Vagina (tissue), 2 donors: ENCODE measurements around the gene EFTUD2. TPM values are rescaled to one million over a fixed set of nuclear protein-coding genes. Genes with fewer than 3 reads are reported as not detected.

ENCODE experiments used
- DNase-seq, 2 donors: peaks; one replicate each; pipeline ENCODE4 v3.0.0-alpha.2; 2017; ENCODE audit errors: extremely low spot score in 2 of 2
- H3K27ac ChIP-seq: fragments of 200-600 bp; sonication (generic); one replicate; pipeline ENCODE4 v1.5.1; 2019
- H3K27me3 ChIP-seq: fragments of 200-600 bp; sonication (generic); one replicate; pipeline ENCODE4 v1.5.1; 2019
- H3K36me3 ChIP-seq, 2 donors: fragments of 200-600 bp; sonication (generic); one replicate each; pipeline ENCODE4 v1.5.1; 2017 to 2019
- H3K4me1 ChIP-seq: fragments of 200-600 bp; sonication (generic); one replicate; pipeline ENCODE4 v1.5.1; 2019
- H3K4me3 ChIP-seq, 2 donors: fragments of 200-600 bp; sonication (generic); 1 replicate in 1 of 2; 2 replicates in 1 of 2; pipeline ENCODE4 v1.5.1; 2016 to 2019
- H3K9me3 ChIP-seq: fragments of 200-600 bp; sonication (generic); one replicate; pipeline ENCODE4 v1.5.1; 2019
- POLR2A ChIP-seq, 2 donors: fragments of 450-650 bp; IDR thresholded peaks; one replicate each; pipeline ENCODE4 v1.6.1; 2017; ENCODE audit warnings: antibody characterized with exemption in 2 of 2, mild to moderate bottlenecking in 2 of 2, moderate library complexity in 2 of 2
- POLR2AphosphoS5 ChIP-seq, 2 donors: sonication (generic); formaldehyde crosslinking; IDR thresholded peaks; one replicate each; pipeline ENCODE4 v1.9.0; 2017; ENCODE audit warnings: antibody characterized with exemption in 2 of 2, mild to moderate bottlenecking in 2 of 2, low read depth in 1 of 2; ENCODE audit not compliant: insufficient read depth in 1 of 2
- intact Hi-C: fragments of 100-400 bp; cut with DNase I; formaldehyde crosslinking; loops from one replicate; pipeline ENCODE4 v1.15.1; 2023
- total RNA-seq: library from RNA; depleted of rRNA; stranded (reverse); fragments of >200 nt; gene quantifications from one replicate; pipeline ENCODE4 v1.2.3, GENCODE V29; 2016
- TF ChIP-seq, protein P1 (sequence below), 3 experiments: fragments of 450-650 bp in 2 of 3; fragments of 200-600 bp in 1 of 3; sonication (generic) in 1 of 3; IDR thresholded peaks; one replicate each; pipeline ENCODE4 v1.5.1; 2017 to 2019; ENCODE audit warnings: antibody characterized with exemption in 3 of 3, mild to moderate bottlenecking in 2 of 3, moderate library complexity in 2 of 3

Gene EFTUD2
- total RNA-seq, 1 donor from 2014 or later, result 55.5 TPM

DNA sequence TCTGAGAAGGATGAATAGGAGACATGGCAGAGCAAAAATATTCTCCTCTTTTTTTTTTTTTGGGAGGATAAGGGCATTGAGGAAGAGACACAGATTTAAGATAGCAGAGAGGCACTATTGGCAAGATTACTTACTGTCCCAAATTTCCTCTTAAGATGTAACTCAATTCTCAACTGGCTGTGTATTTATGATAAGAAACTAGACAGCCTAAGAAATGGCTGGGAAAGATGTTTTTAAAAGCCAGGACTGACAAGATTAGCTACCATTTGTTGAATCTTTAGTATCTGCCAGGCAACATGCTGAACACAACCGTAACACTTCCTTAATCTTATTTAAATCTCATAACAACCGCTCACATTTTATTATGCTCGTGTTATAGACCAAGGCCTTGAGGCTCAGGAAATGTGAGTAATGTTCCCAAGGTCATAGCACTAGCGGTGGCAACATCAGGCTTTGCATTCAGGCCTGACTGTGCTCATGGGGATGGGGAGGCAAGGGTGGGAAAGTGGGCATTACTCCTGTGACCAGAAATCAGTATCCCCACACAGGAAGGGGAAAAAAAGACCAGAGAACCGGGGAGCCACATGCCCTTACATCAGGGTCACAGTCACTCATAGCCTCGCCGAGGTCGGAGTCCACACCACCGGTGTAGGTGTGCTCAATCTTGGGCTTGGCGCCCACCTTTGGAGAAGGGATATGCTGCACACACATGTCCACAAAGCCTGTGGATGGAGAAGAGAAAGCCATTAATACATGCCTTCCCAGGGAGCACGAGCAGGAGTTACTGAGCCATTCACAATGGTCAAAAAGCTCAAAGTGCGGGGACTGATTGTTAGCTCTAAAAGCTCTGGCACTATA is 36.0 kb downstream of the EFTUD2 start:
- Histone ChIP-seq H3K36me3 (peaks cover 0 to 70% of the 10 kb centered on the region in 2 donors), H3K27me3 (no peaks in the 10 kb centered on the region), H3K9me3 (no peaks in the 10 kb centered on the region), H3K4me3 (no peak overlapping the region), H3K4me1 (no peaks in the 10 kb centered on the region), H3K27ac (no peak overlapping the region)
- DNase-seq, result no peak
- TF ChIP-seq POLR2A (IDR thresholded peaks at IDR 0.05), result no peak
- TF ChIP-seq, protein P1, sequence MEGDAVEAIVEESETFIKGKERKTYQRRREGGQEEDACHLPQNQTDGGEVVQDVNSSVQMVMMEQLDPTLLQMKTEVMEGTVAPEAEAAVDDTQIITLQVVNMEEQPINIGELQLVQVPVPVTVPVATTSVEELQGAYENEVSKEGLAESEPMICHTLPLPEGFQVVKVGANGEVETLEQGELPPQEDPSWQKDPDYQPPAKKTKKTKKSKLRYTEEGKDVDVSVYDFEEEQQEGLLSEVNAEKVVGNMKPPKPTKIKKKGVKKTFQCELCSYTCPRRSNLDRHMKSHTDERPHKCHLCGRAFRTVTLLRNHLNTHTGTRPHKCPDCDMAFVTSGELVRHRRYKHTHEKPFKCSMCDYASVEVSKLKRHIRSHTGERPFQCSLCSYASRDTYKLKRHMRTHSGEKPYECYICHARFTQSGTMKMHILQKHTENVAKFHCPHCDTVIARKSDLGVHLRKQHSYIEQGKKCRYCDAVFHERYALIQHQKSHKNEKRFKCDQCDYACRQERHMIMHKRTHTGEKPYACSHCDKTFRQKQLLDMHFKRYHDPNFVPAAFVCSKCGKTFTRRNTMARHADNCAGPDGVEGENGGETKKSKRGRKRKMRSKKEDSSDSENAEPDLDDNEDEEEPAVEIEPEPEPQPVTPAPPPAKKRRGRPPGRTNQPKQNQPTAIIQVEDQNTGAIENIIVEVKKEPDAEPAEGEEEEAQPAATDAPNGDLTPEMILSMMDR (IDR thresholded peaks at IDR 0.05), result no peak
- no peak for TF ChIP-seq POLR2AphosphoS5 (IDR thresholded peaks at IDR 0.05; ENCODE audit: insufficient read depth in 1 of 2, low read depth in 1 of 2)
- intact Hi-C loops, result no loop called here

- TF ChIP-seq, protein P1 (IDR thresholded peaks at IDR 0.05), result no peak
- no peak for TF ChIP-seq POLR2A (IDR thresholded peaks at IDR 0.05)
- TF ChIP-seq POLR2AphosphoS5 (IDR thresholded peaks at IDR 0.05; ENCODE audit: insufficient read depth in 1 of 2, low read depth in 1 of 2), result no peak
- H3K27me3 ChIP-seq, result no peaks in the 10 kb centered on the region
- H3K27ac ChIP-seq, result no peak overlapping the region
- H3K4me1 ChIP-seq, result no peaks in the 10 kb centered on the region
- DNase-seq, result no peak
- H3K9me3 ChIP-seq, result no peaks in the 10 kb centered on the region
- intact Hi-C loops, result no loop called here
- no peak overlapping the region for H3K4me3 ChIP-seq
- peaks cover 0 to 75% of the 10 kb centered on the region in 2 donors for H3K36me3 ChIP-seq
Measured at GRCh38 chr17:44862278-44862914, 36.8 kb downstream of the EFTUD2 start.

DNA sequence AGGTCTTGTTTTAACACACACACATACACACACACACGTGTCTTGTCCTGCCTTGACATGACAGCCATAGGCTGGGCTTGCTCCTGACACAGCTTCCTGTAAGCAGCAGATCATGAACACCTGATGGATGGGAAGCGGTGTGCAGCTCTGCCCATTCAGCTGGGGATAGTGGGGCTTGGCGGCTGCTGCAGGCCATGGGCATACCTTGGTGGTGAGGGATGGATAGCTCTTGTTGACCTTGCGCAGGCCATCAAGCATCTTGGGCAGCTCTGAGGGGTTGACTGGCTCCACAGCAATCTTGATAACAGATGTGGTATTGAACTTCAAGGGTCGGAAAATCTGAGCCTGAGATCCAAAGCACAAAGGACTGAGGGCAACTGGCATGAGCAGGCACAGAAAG is 39.5 kb downstream of the EFTUD2 start:
- H3K4me1 ChIP-seq, result no peaks in the 10 kb centered on the region
- no peak overlapping the region for H3K4me3 ChIP-seq
- no peaks in the 10 kb centered on the region for H3K27me3 ChIP-seq
- TF ChIP-seq, protein P1 (IDR thresholded peaks at IDR 0.05), result no peak
- TF ChIP-seq POLR2A (IDR thresholded peaks at IDR 0.05) (no peak), POLR2AphosphoS5 (IDR thresholded peaks at IDR 0.05; ENCODE audit: insufficient read depth in 1 of 2, low read depth in 1 of 2) (no peak)
- H3K27ac ChIP-seq, result no peak overlapping the region
- DNase-seq, result no peak
- no peaks in the 10 kb centered on the region for H3K9me3 ChIP-seq
- peaks cover 0 to 92% of the 10 kb centered on the region in 2 donors for H3K36me3 ChIP-seq
- intact Hi-C loops, result no loop called here

DNA sequence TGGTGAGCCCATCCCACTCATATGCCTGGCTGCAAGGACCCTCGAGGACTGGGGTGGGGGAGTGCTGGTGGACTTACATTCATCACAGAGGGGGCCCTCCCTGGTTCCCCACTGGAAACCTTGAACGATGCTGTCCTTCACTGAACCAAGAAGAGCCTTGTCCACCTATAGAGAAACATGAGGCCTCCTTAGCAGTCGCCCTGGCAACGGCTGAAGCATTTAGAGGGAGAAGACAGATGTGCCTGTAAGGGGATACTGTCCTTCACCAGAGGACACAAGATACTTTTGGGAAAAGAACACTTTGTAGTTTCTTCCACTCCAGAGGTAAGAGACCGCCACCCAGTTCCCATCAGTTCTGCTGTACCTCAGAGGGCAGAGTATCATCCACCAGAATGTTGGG is 45.1 kb downstream of the EFTUD2 start:
- DNase-seq, result no peak
- Histone ChIP-seq H3K4me1 (no peaks in the 10 kb centered on the region), H3K36me3 (peaks cover 0 to 77% of the 10 kb centered on the region in 2 donors), H3K9me3 (no peaks in the 10 kb centered on the region), H3K27ac (no peak overlapping the region), H3K27me3 (no peaks in the 10 kb centered on the region), H3K4me3 (no peak overlapping the region)
- no peak for TF ChIP-seq POLR2AphosphoS5 (IDR thresholded peaks at IDR 0.05; ENCODE audit: insufficient read depth in 1 of 2, low read depth in 1 of 2)
- no peak for TF ChIP-seq POLR2A (IDR thresholded peaks at IDR 0.05)
- TF ChIP-seq, protein P1 (IDR thresholded peaks at IDR 0.05), result no peak
- intact Hi-C loops, result no loop called here

DNA sequence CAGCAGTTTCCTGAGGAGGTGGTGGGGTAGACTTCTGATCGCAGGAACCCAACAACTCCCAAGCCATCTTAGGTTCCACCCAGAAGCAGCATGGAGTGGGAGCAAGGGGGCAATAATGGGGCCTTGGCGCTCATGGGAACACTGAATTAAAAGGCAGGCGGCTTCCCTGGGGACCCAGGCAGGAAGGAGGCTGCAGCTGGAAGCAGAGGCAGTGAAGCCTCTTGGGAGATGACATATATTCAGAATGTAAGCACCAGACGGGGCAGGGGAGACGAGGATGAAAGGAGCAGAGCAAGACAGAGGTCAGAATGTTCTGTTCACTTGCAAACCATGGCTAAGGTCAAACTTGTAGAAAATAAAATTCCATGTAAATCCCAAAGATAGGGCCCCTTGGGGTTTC is 48.6 kb downstream of the EFTUD2 start:
- TF ChIP-seq, protein P1 (IDR thresholded peaks at IDR 0.05), result no peak
- TF ChIP-seq POLR2AphosphoS5 (IDR thresholded peaks at IDR 0.05; ENCODE audit: insufficient read depth in 1 of 2, low read depth in 1 of 2) (no peak), POLR2A (IDR thresholded peaks at IDR 0.05) (no peak)
- intact Hi-C loops, result no loop called here
- Histone ChIP-seq H3K27me3 (no peaks in the 10 kb centered on the region), H3K9me3 (no peaks in the 10 kb centered on the region), H3K4me3 (no peak overlapping the region), H3K36me3 (peaks cover 0 to 44% of the 10 kb centered on the region in 2 donors), H3K4me1 (no peaks in the 10 kb centered on the region), H3K27ac (peak overlapping the region; percentile 21)
- no peak for DNase-seq
